ENCODE data around the gene ALDH3A2.

- TF ChIP-seq, protein P1, sequence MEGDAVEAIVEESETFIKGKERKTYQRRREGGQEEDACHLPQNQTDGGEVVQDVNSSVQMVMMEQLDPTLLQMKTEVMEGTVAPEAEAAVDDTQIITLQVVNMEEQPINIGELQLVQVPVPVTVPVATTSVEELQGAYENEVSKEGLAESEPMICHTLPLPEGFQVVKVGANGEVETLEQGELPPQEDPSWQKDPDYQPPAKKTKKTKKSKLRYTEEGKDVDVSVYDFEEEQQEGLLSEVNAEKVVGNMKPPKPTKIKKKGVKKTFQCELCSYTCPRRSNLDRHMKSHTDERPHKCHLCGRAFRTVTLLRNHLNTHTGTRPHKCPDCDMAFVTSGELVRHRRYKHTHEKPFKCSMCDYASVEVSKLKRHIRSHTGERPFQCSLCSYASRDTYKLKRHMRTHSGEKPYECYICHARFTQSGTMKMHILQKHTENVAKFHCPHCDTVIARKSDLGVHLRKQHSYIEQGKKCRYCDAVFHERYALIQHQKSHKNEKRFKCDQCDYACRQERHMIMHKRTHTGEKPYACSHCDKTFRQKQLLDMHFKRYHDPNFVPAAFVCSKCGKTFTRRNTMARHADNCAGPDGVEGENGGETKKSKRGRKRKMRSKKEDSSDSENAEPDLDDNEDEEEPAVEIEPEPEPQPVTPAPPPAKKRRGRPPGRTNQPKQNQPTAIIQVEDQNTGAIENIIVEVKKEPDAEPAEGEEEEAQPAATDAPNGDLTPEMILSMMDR (conservative IDR thresholded peaks at IDR 0.05; ENCODE audit: low read depth, low read length), result no peak
- no peak for TF ChIP-seq EZH2 (IDR thresholded peaks at IDR 0.05; ENCODE audit: borderline replicate concordance, low read depth, low read length, poor library complexity, severe bottlenecking)
Observed at GRCh38 chr17:19673623-19674022, 25.1 kb downstream of the ALDH3A2 start.
